COLO668 (cell line): ENCODE results near the gene LARP4.
A peak's percentile ranks its signal among the peaks of the same experiment; 100 is the strongest.
"Not testable (repeated sequence)": the region's sequence is repeated elsewhere in the genome, so short reads cannot be mapped to it uniquely, and the experiment has no call there.

Experiments used
- DNase-seq: peaks from one replicate; lab custom pipeline; 2025; ENCODE audit not compliant: unreplicated experiment; lab: John Stamatoyannopoulos, UW

LARP4 gene

GRCh38 chr12:50400638-50401499 lies at the start of gene LARP4:
Gene LARP4, plus strand, starts transcription at chr12:50400885. Its CDS starts 126 bp downstream, at chr12:50401011.
- DNase-seq: peak; percentile 86

- peak; percentile 27 for DNase-seq
Observed at GRCh38 chr12:50351120-50352043, 49.3 kb upstream of the LARP4 start.

GRCh38 chr12:50353404-50353803 lies 47.3 kb upstream of the LARP4 start:
- DNase-seq: no peak

- no peak for DNase-seq
Observed at GRCh38 chr12:50353869-50354593, 46.7 kb upstream of the LARP4 start.

GRCh38 chr12:50354908-50355307 lies 45.8 kb upstream of the LARP4 start:
- no peak for DNase-seq

GRCh38 chr12:50355365-50355764 lies 45.3 kb upstream of the LARP4 start:
- no peak for DNase-seq

GRCh38 chr12:50362671-50363070 lies 38.0 kb upstream of the LARP4 start:
- no peak for DNase-seq

- no peak for DNase-seq
Observed at GRCh38 chr12:50363141-50363540, 37.5 kb upstream of the LARP4 start.

- DNase-seq: no peak
Observed at GRCh38 chr12:50365709-50366406, 34.8 kb upstream of the LARP4 start.

GRCh38 chr12:50370672-50371071 lies 30.0 kb upstream of the LARP4 start:
- not testable (repeated sequence) for DNase-seq

- DNase-seq: no peak
Observed at GRCh38 chr12:50375802-50376201, 24.9 kb upstream of the LARP4 start.

GRCh38 chr12:50380761-50381325 lies 19.8 kb upstream of the LARP4 start:
- DNase-seq: no peak

- no peak for DNase-seq
Observed at GRCh38 chr12:50387487-50387886, 13.2 kb upstream of the LARP4 start.

GRCh38 chr12:50387972-50388478 lies 12.7 kb upstream of the LARP4 start:
- no peak for DNase-seq

- not testable (repeated sequence) for DNase-seq
Observed at GRCh38 chr12:50388793-50389192, 11.9 kb upstream of the LARP4 start.

- no peak for DNase-seq
Observed at GRCh38 chr12:50390316-50390741, 10.4 kb upstream of the LARP4 start.

GRCh38 chr12:50394469-50395029 lies 6.1 kb upstream of the LARP4 start:
- DNase-seq: no peak

- DNase-seq: no peak
Observed at GRCh38 chr12:50397117-50397650, 3.5 kb upstream of the LARP4 start.

- no peak for DNase-seq
Observed at GRCh38 chr12:50398931-50399330, 1.8 kb upstream of the LARP4 start.
